ENCODE data around the gene PTPRJ. TPM values are rescaled to one million over a fixed set of nuclear protein-coding genes. Genes with fewer than 3 reads are reported as not detected.

PTPRJ gene
- total and polyA plus RNA-seq, 9 of the 15 experiments (the other 6 are each of a cell fraction or from before 2014, with no cell fraction given) = 0.56 to 10.7 (median 4.8) TPM

- no peak for TF ChIP-seq ZMIZ1 (IDR thresholded peaks at IDR 0.05; ENCODE audit: low read depth in 2 of 2, low read length in 2 of 2)
- no peak for TF ChIP-seq NFIX (CRISPR knock-in tag; IDR thresholded peaks at IDR 0.05; ENCODE audit: low read depth)
- no peak for TF ChIP-seq YY1 (IDR thresholded peaks at IDR 0.05; ENCODE audit: borderline replicate concordance in 1 of 3, control insufficient read depth in 1 of 3, extremely low read depth in 1 of 3, insufficient read depth in 3 of 3, insufficient read length in 1 of 3, insufficient replicate concordance in 2 of 3, low read depth in 1 of 3, low read length in 2 of 3)
- TF ChIP-seq ELK3 (CRISPR knock-in tag; IDR thresholded peaks at IDR 0.05) = no peak
- no peak for TF ChIP-seq SMARCC2 (IDR thresholded peaks at IDR 0.05; ENCODE audit: low read depth)
- no peak for TF ChIP-seq RBM25 (IDR thresholded peaks at IDR 0.05; ENCODE audit: low read depth, low read length, severe bottlenecking)
- TF ChIP-seq MECOM (CRISPR knock-in tag; IDR thresholded peaks at IDR 0.05) = no peak
- TF ChIP-seq MAZ (CRISPR knock-in tag; conservative IDR thresholded peaks at IDR 0.05 in 1 of 2, IDR thresholded peaks at IDR 0.05 in 1 of 2) = 0 out of 4 replicates have a peak, but pooled peaks of 1 of the 2 experiments have one; percentile 24
- peak; percentile 69; the same call in 1 of the 2 replicates for TF ChIP-seq SOX6 (IDR thresholded peaks at IDR 0.05)
- no peak for TF ChIP-seq NONO (IDR thresholded peaks at IDR 0.05; ENCODE audit: low read depth in 2 of 2, low read length in 1 of 2)
- TF ChIP-seq LEF1 (IDR thresholded peaks at IDR 0.05) = no peak; the same call in 1 of the 2 replicates
- no peak for TF ChIP-seq STAT6 (CRISPR knock-in tag; IDR thresholded peaks at IDR 0.05)
- TF ChIP-seq ZNF311 (CRISPR knock-in tag; IDR thresholded peaks at IDR 0.05) = no peak
- TF ChIP-seq E2F5 (CRISPR knock-in tag; IDR thresholded peaks at IDR 0.05) = no peak
- TF ChIP-seq ZNF668 (CRISPR knock-in tag; IDR thresholded peaks at IDR 0.05) = 0 out of 2 replicates have a peak, but pooled peaks have one; percentile 25
- no peak for TF ChIP-seq ZZZ3 (IDR thresholded peaks at IDR 0.05)
- no peak for TF ChIP-seq ZNF57 (CRISPR knock-in tag; IDR thresholded peaks at IDR 0.05)
- TF ChIP-seq SMARCA4 (IDR thresholded peaks at IDR 0.05) = no peak
These were observed 75.2 kb downstream of the PTPRJ start (continued) for GRCh38 chr11:48055292-48056132.

Data from K562 (cell line).